K562 (cell line): ENCODE data around the gene PDIA4. TPM values are rescaled to one million over a fixed set of nuclear protein-coding genes. Genes with fewer than 3 reads are reported as not detected.

Source experiments
- BRF1 ChIP-seq: IDR thresholded peaks from 3 replicates; pipeline ENCODE4 v1.6.1; 2011; ENCODE audit warnings: borderline replicate concordance, mild to moderate bottlenecking; ENCODE audit not compliant: insufficient read length; ENCODE audit errors: extremely low read depth
- CHD7 ChIP-seq: fragments of 200-600 bp; sonication (generic); IDR thresholded peaks from one replicate; pipeline ENCODE4 v1.6.1; 2012; ENCODE audit warnings: mild to moderate bottlenecking, low read depth, low read length, inconsistent platforms
- JUND ChIP-seq, 2 experiments: IDR thresholded peaks; 2 replicates in 1 of 2; 3 replicates in 1 of 2; pipeline ENCODE4 v1.6.1; 2011; ENCODE audit warnings: borderline replicate concordance in 2 of 2, low read depth in 2 of 2, low read length in 2 of 2, improper control_type of control experiment in 1 of 2, missing biosample characterization in 1 of 2, missing genetic modification characterization in 1 of 2, missing genetic modification reagents in 1 of 2
- KDM1A ChIP-seq, 2 experiments: fragments of 450-650 bp; IDR thresholded peaks; 2 replicates each; pipeline ENCODE4 v1.6.1; 2016; ENCODE audit warnings: mild to moderate bottlenecking in 2 of 2
- MAFG ChIP-seq: fragments of 450-650 bp; conservative IDR thresholded peaks from 2 replicates; pipeline ENCODE4 v1.6.1; 2016; ENCODE audit warnings: missing genetic modification characterization, missing compliant biosample characterization
- MAFK ChIP-seq: IDR thresholded peaks from 2 replicates; pipeline ENCODE4 v1.6.1; 2011; ENCODE audit warnings: low read length, improper control_type of control experiment
- OTX1 ChIP-seq: fragments of 450-650 bp; formaldehyde crosslinking; IDR thresholded peaks from 2 replicates; pipeline ENCODE4 v1.4.0; 2022; ENCODE audit warnings: mild to moderate bottlenecking
- SMARCE1 ChIP-seq: fragments of 450-650 bp; IDR thresholded peaks from 2 replicates; pipeline ENCODE4 v1.7.1; 2016; ENCODE audit warnings: mild to moderate bottlenecking
- UBTF ChIP-seq, 2 experiments: IDR thresholded peaks; 2 replicates each; pipeline ENCODE4 v1.6.1; 2012; ENCODE audit warnings: improper control_type of control experiment in 2 of 2, low read depth in 2 of 2, low read length in 2 of 2, borderline replicate concordance in 1 of 2
- XRCC5 ChIP-seq: fragments of 200-400 bp; formaldehyde crosslinking; IDR thresholded peaks from 2 replicates; pipeline ENCODE4 v1.6.1; 2017; ENCODE audit warnings: low read depth, mild to moderate bottlenecking, low read length
- polyA plus RNA-seq, 8 experiments: library from polyadenylated mRNA; depleted of rRNA in 4 of 8; stranded (reverse) in 5 of 8; unstranded in 3 of 8; fragments of >200 nt; fragmentation: Nextera tagmentation in 2 of 8; fragmentation: Illumina TruSeq in 1 of 8; extraction: Ambion mirVana in 2 of 8; extraction: Trizol in 1 of 8; gene quantifications; 2 replicates each; pipeline versions ENCODE4 v1.2.1 to v1.2.3, GENCODE V29; 2011 to 2014; ENCODE audit warnings: inconsistent platforms in 1 of 8, missing spikeins in 1 of 8
- total RNA-seq, 7 experiments: library from RNA; depleted of rRNA in 6 of 7; stranded (reverse); fragments of >200 nt in 6 of 7; fragmentation: Illumina TruSeq in 2 of 7; extraction: Trizol in 2 of 7; gene quantifications; 2 replicates each; pipeline versions ENCODE4 v1.2.1 to v1.2.3, GENCODE V29; 2011 to 2021; ENCODE audit warnings: low replicate concordance in 1 of 7

The PDIA4 gene
- total and polyA plus RNA-seq, 9 of the 15 experiments (the other 6 are each of a cell fraction or from before 2014, with no cell fraction given), result 9.1 to 175 (median 146) TPM

GRCh38 chr7:149041350-149041749, 13.0 kb upstream of the PDIA4 start (continued):
- TF ChIP-seq CHD7, result no peak
- peak; percentile 86 for TF ChIP-seq JUND (IDR thresholded peaks at IDR 0.05; ENCODE audit: borderline replicate concordance, low read depth, low read length)
- TF ChIP-seq JUND (tag; IDR thresholded peaks at IDR 0.05; ENCODE audit: borderline replicate concordance, low read depth, low read length), result peak; percentile 56; the same call in 1 of the 3 replicates
- peak; percentile 67; the same call in 1 of the 2 replicates for TF ChIP-seq SMARCE1
- TF ChIP-seq KDM1A (IDR thresholded peaks at IDR 0.05), result no peak
- no peak for TF ChIP-seq UBTF (IDR thresholded peaks at IDR 0.05; ENCODE audit: borderline replicate concordance in 1 of 2, low read depth in 2 of 2, low read length in 2 of 2)
- peak; percentile 58 for TF ChIP-seq MAFG (tag)
- no peak for TF ChIP-seq OTX1 (CRISPR knock-in tag)
- TF ChIP-seq MAFK, result peak; percentile 70
- TF ChIP-seq BRF1, result no peak
- TF ChIP-seq XRCC5, result no peak
